A549 (cell line): ENCODE data around the gene ZNF367.

Source experiments
- CTCF ChIP-seq: fragments of >200 bp; sonication (Bioruptor Twin); formaldehyde crosslinking; IDR thresholded peaks from 3 replicates; pipeline ENCODE4 v1.5.1; 2016
- MAFK ChIP-seq: fragments of 450-650 bp; IDR thresholded peaks from 2 replicates; pipeline ENCODE4 v1.6.1; 2014; ENCODE audit not compliant: partially characterized antibody
- MAX ChIP-seq: IDR thresholded peaks from 2 replicates; pipeline ENCODE4 v1.6.1; 2012
- RAD21 ChIP-seq, 2 experiments: fragments of >200 bp in 1 of 2; sonication (Bioruptor Twin) in 1 of 2; formaldehyde crosslinking in 1 of 2; IDR thresholded peaks in 1 of 2; conservative IDR thresholded peaks in 1 of 2; 2 replicates in 1 of 2; 3 replicates in 1 of 2; pipeline ENCODE4 v1.6.1; 2012 to 2018; ENCODE audit warnings: inconsistent platforms in 1 of 2
- TF ChIP-seq, protein P1 (sequence below): fragments of 450-650 bp; IDR thresholded peaks from 2 replicates; pipeline ENCODE4 v1.6.1; 2014; ENCODE audit warnings: antibody characterized with exemption

DNA sequence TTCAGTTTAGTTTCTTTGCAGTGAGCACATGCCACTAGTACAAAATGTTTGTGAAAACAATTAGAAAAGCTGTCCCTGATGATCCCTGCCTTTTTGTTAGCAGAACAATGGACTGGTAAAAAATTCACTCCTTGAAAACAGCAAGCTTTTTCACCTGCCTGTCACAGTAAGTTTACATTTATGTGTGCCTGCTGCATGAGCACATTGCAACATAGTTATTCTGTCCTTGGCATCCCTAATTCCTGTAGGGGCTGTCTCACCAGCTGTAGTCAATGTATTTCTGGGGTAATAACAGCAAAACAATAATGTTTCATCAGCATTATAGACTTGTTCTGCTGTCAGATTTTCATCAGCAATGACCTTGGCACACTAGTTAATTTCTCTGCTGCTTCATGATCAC lies 11.6 kb upstream of the ZNF367 start:
- TF ChIP-seq CTCF (no peak), MAX (no peak), RAD21 (conservative IDR thresholded peaks at IDR 0.05 in 1 of 2, IDR thresholded peaks at IDR 0.05 in 1 of 2) (no peak), MAFK (no peak)
- TF ChIP-seq, protein P1, sequence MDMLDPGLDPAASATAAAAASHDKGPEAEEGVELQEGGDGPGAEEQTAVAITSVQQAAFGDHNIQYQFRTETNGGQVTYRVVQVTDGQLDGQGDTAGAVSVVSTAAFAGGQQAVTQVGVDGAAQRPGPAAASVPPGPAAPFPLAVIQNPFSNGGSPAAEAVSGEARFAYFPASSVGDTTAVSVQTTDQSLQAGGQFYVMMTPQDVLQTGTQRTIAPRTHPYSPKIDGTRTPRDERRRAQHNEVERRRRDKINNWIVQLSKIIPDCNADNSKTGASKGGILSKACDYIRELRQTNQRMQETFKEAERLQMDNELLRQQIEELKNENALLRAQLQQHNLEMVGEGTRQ = no peak
